SK-N-SH (cell line): ENCODE data around the gene MSANTD7. TPM values are rescaled to one million over a fixed set of nuclear protein-coding genes. Genes with fewer than 3 reads are reported as not detected.

Source experiments
- CTCF ChIA-PET: fragments of 300-600, 350-600 bp; formaldehyde crosslinking; extraction: SDS; loops from one replicate; lab custom pipeline; 2021; lab: Yijun Ruan, JAX
- POLR2A ChIA-PET: fragments of 350-600 bp; sonication (Branson Sonifier 250); formaldehyde crosslinking; extraction: SDS; loops from one replicate; lab custom pipeline; 2020; ENCODE audit warnings: antibody characterized with exemption, inconsistent platforms; lab: Yijun Ruan, JAX
- DNase-seq: peaks from one replicate; pipeline ENCODE4 v3.0.0; 2012
- H2AFZ ChIP-seq: fragments of 200-600 bp; sonication (generic); 2 replicates; pipeline ENCODE4 v1.8.1; 2016; ENCODE audit warnings: antibody characterized with exemption, mild to moderate bottlenecking, low read depth
- H3F3A ChIP-seq: fragments of 200-600 bp; sonication (generic); replicated peaks from 2 replicates; pipeline ENCODE3; 2016; ENCODE audit warnings: antibody characterized with exemption, mild to moderate bottlenecking; ENCODE audit not compliant: insufficient read depth
- H3K27ac ChIP-seq, 2 experiments: fragments of 200-500 bp in 1 of 2; fragments of 200-600 bp in 1 of 2; sonication (Bioruptor generic) in 1 of 2; sonication (generic), shearing (Covaris generic) in 1 of 2; 2 replicates each; pipeline versions ENCODE4 v1.5.1 to v1.6.1; 2014 to 2016; ENCODE audit warnings: low read depth in 2 of 2, inconsistent platforms in 1 of 2, low read length in 1 of 2, mild to moderate bottlenecking in 1 of 2, mixed read lengths in 1 of 2
- H3K27me3 ChIP-seq: fragments of 200-600 bp; sonication (generic), shearing (Covaris generic); 2 replicates; pipeline ENCODE4 v1.6.1; 2016; ENCODE audit warnings: mixed run types; ENCODE audit not compliant: insufficient read depth
- H3K36me3 ChIP-seq, 2 experiments: fragments of 200-500 bp in 1 of 2; fragments of 200-600 bp in 1 of 2; sonication (Bioruptor generic) in 1 of 2; sonication (generic) in 1 of 2; replicated peaks in 1 of 2; 2 replicates each; pipeline versions ENCODE3 to v1.5.1; 2014 to 2016; ENCODE audit warnings: low read length in 1 of 2, mild to moderate bottlenecking in 1 of 2; ENCODE audit not compliant: insufficient read depth in 2 of 2, control insufficient read depth in 1 of 2
- H3K4me1 ChIP-seq, 2 experiments: fragments of 200-500 bp in 1 of 2; fragments of 200-600 bp in 1 of 2; sonication (Bioruptor generic) in 1 of 2; sonication (generic), shearing (Covaris generic) in 1 of 2; 2 replicates each; pipeline versions ENCODE4 v1.5.1 to v1.6.1; 2014 to 2016; ENCODE audit warnings: low read depth in 1 of 2, low read length in 1 of 2, mixed run types in 1 of 2; ENCODE audit not compliant: insufficient read depth in 2 of 2, control insufficient read depth in 1 of 2
- H3K4me2 ChIP-seq: fragments of 200-600 bp; sonication (generic), shearing (Covaris generic); 2 replicates; pipeline ENCODE4 v1.6.1; 2017; ENCODE audit warnings: mixed run types
- H3K4me3 ChIP-seq, 2 experiments: fragments of 200-500 bp in 1 of 2; fragments of 200-600 bp in 1 of 2; sonication (Bioruptor generic) in 1 of 2; sonication (generic), shearing (Covaris generic) in 1 of 2; 2 replicates each; pipeline versions ENCODE4 v1.5.1 to v1.8.1; 2014 to 2016; ENCODE audit warnings: low read depth in 2 of 2, inconsistent platforms in 1 of 2, low read length in 1 of 2, mild to moderate bottlenecking in 1 of 2, mixed read lengths in 1 of 2, moderate library complexity in 1 of 2
- H3K79me2 ChIP-seq: fragments of 200-600 bp; sonication (generic); 2 replicates; pipeline ENCODE4 v1.8.1; 2017; ENCODE audit warnings: mild to moderate bottlenecking; ENCODE audit not compliant: insufficient read depth
- H3K9ac ChIP-seq: fragments of 200-600 bp; sonication (generic); 2 replicates; pipeline ENCODE4 v1.6.1; 2017; ENCODE audit warnings: mixed run types
- H3K9me2 ChIP-seq: fragments of 200-600 bp; sonication (generic); 2 replicates; pipeline ENCODE4 v1.6.1; 2017; ENCODE audit warnings: mixed run types
- H3K9me3 ChIP-seq: fragments of 200-600 bp; sonication (generic); 2 replicates; pipeline ENCODE4 v1.6.1; 2017; ENCODE audit warnings: mixed run types, mild to moderate bottlenecking, moderate library complexity
- H4K20me1 ChIP-seq: fragments of 200-600 bp; sonication (generic); 2 replicates; pipeline ENCODE4 v1.6.1; 2017; ENCODE audit warnings: mild to moderate bottlenecking, mixed run types; ENCODE audit not compliant: insufficient read depth
- CHD2 ChIP-seq: fragments of 150-350 bp; IDR thresholded peaks from 2 replicates; pipeline ENCODE4 v1.6.1; 2018; ENCODE audit warnings: low read length; ENCODE audit not compliant: partially characterized antibody
- ELF1 ChIP-seq: IDR thresholded peaks from 2 replicates; pipeline ENCODE4 v1.4.0; 2012
- FOSL2 ChIP-seq: IDR thresholded peaks from 2 replicates; pipeline ENCODE4 v1.4.0; 2012; ENCODE audit warnings: low read depth, mild to moderate bottlenecking, moderate library complexity, borderline replicate concordance
- FOXJ3 ChIP-seq: sonication (generic); formaldehyde crosslinking; IDR thresholded peaks from 2 replicates; pipeline ENCODE4 v1.5.1; 2020; ENCODE audit warnings: mild to moderate bottlenecking, missing genetic modification reagents
- FOXM1 ChIP-seq: IDR thresholded peaks from 2 replicates; pipeline ENCODE4 v1.4.0; 2012; ENCODE audit warnings: low read depth, mild to moderate bottlenecking
- IRF3 ChIP-seq: fragments of 150-350 bp; IDR thresholded peaks from 2 replicates; pipeline ENCODE4 v1.6.1; 2016; ENCODE audit warnings: mild to moderate bottlenecking, low read depth, low read length
- MAX ChIP-seq: IDR thresholded peaks from 2 replicates; pipeline ENCODE4 v1.4.0; 2012; ENCODE audit warnings: low read depth
- MXI1 ChIP-seq: IDR thresholded peaks from 2 replicates; pipeline ENCODE4 v1.6.1; 2012; ENCODE audit warnings: mild to moderate bottlenecking, low read depth, low read length, improper control_type of control experiment
- NFIC ChIP-seq: IDR thresholded peaks from 2 replicates; pipeline ENCODE4 v1.4.0; 2012; ENCODE audit warnings: borderline replicate concordance
- PBX3 ChIP-seq: IDR thresholded peaks from 2 replicates; pipeline ENCODE4; 2012
- RAD21 ChIP-seq: IDR thresholded peaks from 2 replicates; pipeline ENCODE4 v1.6.1; 2012; ENCODE audit warnings: mild to moderate bottlenecking, low read length
- RCOR1 ChIP-seq: fragments of 150-350 bp; IDR thresholded peaks from 2 replicates; pipeline ENCODE4 v1.6.1; 2017; ENCODE audit warnings: antibody characterized with exemption, low read length
- RFX5 ChIP-seq: IDR thresholded peaks from 2 replicates; pipeline ENCODE4 v1.6.1; 2012; ENCODE audit warnings: mild to moderate bottlenecking, improper control_type of control experiment, low read length
- SMC3 ChIP-seq: IDR thresholded peaks from 2 replicates; pipeline ENCODE4 v1.6.1; 2012; ENCODE audit warnings: low read depth, low read length, improper control_type of control experiment
- TCF12 ChIP-seq: IDR thresholded peaks from 2 replicates; pipeline ENCODE4 v1.4.0; 2012
- USF1 ChIP-seq: IDR thresholded peaks from 2 replicates; pipeline ENCODE4 v1.4.0; 2012; ENCODE audit warnings: low read depth, borderline replicate concordance
- USF2 ChIP-seq: fragments of 150-350 bp; IDR thresholded peaks from 2 replicates; pipeline ENCODE4 v1.6.1; 2017; ENCODE audit warnings: antibody characterized with exemption, low read length, low read depth, borderline replicate concordance
- YY1 ChIP-seq: IDR thresholded peaks from 2 replicates; pipeline ENCODE4 v1.4.0; 2012; ENCODE audit warnings: low read depth, mild to moderate bottlenecking
- WGBS: methylation state at CpG from one replicate; pipeline ENCODE4 v1.1.6; 2017; ENCODE audit warnings: low lambda C conversion rate; 5-methylcytosine and 5-hydroxymethylcytosine counted together
- polyA plus RNA-seq, 3 experiments: library from polyadenylated mRNA; depleted of rRNA; stranded (reverse); fragments of >200 nt; gene quantifications; 2 replicates each; pipeline ENCODE4 v1.2.3, GENCODE V29; 2012
- TF ChIP-seq, protein P1 (sequence below): IDR thresholded peaks from 2 replicates; pipeline ENCODE4 v1.4.0; 2012; ENCODE audit warnings: low read depth, borderline replicate concordance

The MSANTD7 gene
- polyA plus RNA-seq, 1 of the 3 experiments (the other 2 are of a cell fraction): 3.2 TPM

DNA sequence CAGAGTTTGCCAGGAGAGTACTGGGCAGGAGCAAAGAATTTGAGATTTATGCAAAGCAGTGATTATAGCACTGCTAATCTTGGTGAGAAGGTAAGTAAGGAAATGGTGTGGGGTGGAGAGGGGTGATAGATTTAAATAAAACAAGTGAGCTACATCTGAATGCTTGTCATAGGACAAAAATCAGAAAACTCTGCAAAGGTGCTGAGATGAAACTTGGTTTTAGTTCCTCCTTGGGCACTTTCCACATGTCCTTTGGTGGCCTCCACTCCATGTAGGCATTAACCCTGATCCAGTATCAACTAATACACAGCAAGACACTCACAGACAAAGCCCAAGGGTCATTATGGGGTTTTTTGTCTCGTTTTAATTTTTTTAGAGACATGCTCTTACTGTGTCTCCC is 37.7 kb upstream of the MSANTD7 start:
- ChIA-PET POLR2A (no interaction called here), CTCF (interaction anchor here (0.9 kb wide), 1 partner anchor 8 kb away, joined by 3 read pairs; no protein-coding TSS in a partner anchor)
- Histone ChIP-seq H3K27me3 (no peaks in the 10 kb centered on the region; the same call in 1 of the 2 replicates), H3K4me1 (no peaks in the 10 kb centered on the region; a peak in 1 of 4 replicates), H2AFZ (no peak overlapping the region), H3K79me2 (no peaks in the 10 kb centered on the region), H3K4me2 (no peak overlapping the region), H3K9ac (no peak overlapping the region), H3K36me3 (no peaks in the 10 kb centered on the region), H4K20me1 (no peaks in the 10 kb centered on the region), H3F3A (no peaks in the 10 kb centered on the region), H3K9me3 (no peaks in the 10 kb centered on the region), H3K27ac (no peak overlapping the region), H3K4me3 (no peak overlapping the region), H3K9me2 (no peaks in the 10 kb centered on the region)
- 14% methylated on average over 1 of the region's 1 CpG for WGBS
- no peak for TF ChIP-seq TCF12
- TF ChIP-seq MAX: no peak
- TF ChIP-seq YY1: no peak
- no peak for TF ChIP-seq SMC3
- DNase-seq: no peak

DNA sequence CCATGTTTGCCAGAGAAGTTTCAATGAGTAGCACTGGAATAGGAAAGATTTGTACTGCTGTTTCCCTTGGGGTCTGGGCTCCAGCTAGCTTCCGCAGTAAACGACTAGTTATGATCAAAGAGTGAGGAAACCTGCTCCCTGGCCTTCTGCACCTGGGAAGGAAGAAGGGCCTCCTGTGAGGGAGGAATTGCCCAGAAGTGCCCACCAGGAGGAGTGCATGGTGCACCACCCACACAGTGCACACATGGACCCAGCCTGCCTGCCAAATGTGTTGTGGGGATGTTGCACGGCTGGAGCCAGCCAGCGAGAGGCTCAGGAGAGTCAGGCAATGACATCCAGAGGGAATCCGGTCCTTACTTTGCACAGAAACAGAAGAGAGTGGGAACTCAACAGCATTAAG is 36.4 kb upstream of the MSANTD7 start:
- Histone ChIP-seq H3K4me1 (no peaks in the 10 kb centered on the region; a peak in 1 of 4 replicates), H3K36me3 (no peaks in the 10 kb centered on the region), H3F3A (no peaks in the 10 kb centered on the region), H3K79me2 (no peaks in the 10 kb centered on the region), H3K9me2 (no peaks in the 10 kb centered on the region), H3K4me2 (no peak overlapping the region), H3K9ac (no peak overlapping the region), H3K27ac (no peak overlapping the region), H3K27me3 (no peaks in the 10 kb centered on the region; the same call in 1 of the 2 replicates), H3K9me3 (no peaks in the 10 kb centered on the region), H3K4me3 (no peak overlapping the region), H4K20me1 (no peaks in the 10 kb centered on the region), H2AFZ (no peak overlapping the region)
- ChIA-PET POLR2A (no interaction called here), CTCF (interaction anchor here (0.6 to 2.2 kb wide), 6 partner anchors 9 to 296 kb away, joined by 3 to 8 read pairs (median 4); no protein-coding TSS in a partner anchor)
- TF ChIP-seq TCF12 (no peak), MAX (0 out of 2 replicates have a peak, but pooled peaks have one; percentile 17), CHD2 (no peak), RFX5 (no peak), PBX3 (no peak), NFIC (no peak), USF1 (no peak), IRF3 (no peak), FOXJ3 (CRISPR knock-in tag) (no peak), RCOR1 (no peak), YY1 (no peak), SMC3 (peak; percentile 14; the same call in 1 of the 2 replicates), ELF1 (no peak), FOXM1 (no peak), FOSL2 (no peak), USF2 (no peak), MXI1 (no peak), RAD21 (peak; percentile 58)
- TF ChIP-seq, protein P1, sequence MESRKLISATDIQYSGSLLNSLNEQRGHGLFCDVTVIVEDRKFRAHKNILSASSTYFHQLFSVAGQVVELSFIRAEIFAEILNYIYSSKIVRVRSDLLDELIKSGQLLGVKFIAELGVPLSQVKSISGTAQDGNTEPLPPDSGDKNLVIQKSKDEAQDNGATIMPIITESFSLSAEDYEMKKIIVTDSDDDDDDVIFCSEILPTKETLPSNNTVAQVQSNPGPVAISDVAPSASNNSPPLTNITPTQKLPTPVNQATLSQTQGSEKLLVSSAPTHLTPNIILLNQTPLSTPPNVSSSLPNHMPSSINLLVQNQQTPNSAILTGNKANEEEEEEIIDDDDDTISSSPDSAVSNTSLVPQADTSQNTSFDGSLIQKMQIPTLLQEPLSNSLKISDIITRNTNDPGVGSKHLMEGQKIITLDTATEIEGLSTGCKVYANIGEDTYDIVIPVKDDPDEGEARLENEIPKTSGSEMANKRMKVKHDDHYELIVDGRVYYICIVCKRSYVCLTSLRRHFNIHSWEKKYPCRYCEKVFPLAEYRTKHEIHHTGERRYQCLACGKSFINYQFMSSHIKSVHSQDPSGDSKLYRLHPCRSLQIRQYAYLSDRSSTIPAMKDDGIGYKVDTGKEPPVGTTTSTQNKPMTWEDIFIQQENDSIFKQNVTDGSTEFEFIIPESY: no peak
- peak; percentile 54 for DNase-seq
- 65% methylated on average over 5 of the region's 5 CpGs for WGBS
